PFSK-1 (cell line): ENCODE results near the gene INPP5D.

Experiments
- SIN3A ChIP-seq: IDR thresholded peaks from 2 replicates; pipeline ENCODE4 v1.6.1; 2012; ENCODE audit warnings: mild to moderate bottlenecking, low read length, moderate library complexity, borderline replicate concordance; ENCODE audit not compliant: insufficient read depth
- TAF1 ChIP-seq: IDR thresholded peaks from 2 replicates; pipeline ENCODE4 v1.6.1; 2012; ENCODE audit warnings: low read length, control low read depth, borderline replicate concordance; ENCODE audit not compliant: insufficient read depth
- TF ChIP-seq, protein P1 (sequence below), 2 experiments: IDR thresholded peaks; 2 replicates each; pipeline versions ENCODE4 v1.6.1 to v1.8.0; 2011 to 2012; ENCODE audit warnings: low read depth in 2 of 2, low read length in 2 of 2, control low read depth in 1 of 2, inconsistent platforms in 1 of 2, mild to moderate bottlenecking in 1 of 2, moderate library complexity in 1 of 2; ENCODE audit not compliant: insufficient read depth in 1 of 2

DNA sequence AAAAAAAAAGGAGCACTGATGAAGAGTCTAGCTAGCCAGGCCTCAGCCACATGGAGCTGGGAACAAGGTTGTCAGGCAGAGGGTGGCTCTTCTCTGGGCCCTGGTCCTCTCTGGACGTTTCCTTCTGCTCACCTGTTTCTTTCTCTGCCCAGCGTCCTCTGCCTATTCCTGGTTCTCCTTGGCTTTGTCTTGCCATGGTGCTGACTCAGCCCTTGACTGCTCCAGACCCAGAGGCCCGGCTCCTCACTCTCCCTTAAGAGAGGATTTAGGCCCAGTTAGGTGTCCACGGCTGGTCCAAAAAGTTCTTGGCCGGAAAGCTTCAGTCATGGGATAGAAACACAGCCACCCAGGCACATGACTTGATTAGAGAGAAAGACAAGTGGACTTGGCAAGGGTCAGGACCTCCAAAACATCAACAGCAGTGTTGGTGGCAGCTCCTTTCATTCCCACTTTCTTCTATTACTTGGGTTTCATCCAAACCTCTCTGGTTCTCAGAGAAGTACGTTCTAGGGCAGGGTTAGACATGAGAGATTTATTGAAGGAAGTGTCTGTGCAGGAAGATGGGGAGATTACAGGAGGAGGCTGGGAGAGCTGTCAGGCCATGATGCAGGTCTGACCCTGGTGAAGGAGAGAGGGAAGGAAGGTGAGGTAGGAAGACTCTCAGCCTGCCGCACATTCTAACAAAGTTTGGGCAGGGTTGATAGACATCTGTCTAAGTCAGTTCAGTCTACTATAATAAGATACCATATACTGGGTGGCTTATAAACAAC lies 176.9 kb downstream of the INPP5D start:
- TF ChIP-seq TAF1 (no peak), SIN3A (no peak)
- TF ChIP-seq, protein P1, sequence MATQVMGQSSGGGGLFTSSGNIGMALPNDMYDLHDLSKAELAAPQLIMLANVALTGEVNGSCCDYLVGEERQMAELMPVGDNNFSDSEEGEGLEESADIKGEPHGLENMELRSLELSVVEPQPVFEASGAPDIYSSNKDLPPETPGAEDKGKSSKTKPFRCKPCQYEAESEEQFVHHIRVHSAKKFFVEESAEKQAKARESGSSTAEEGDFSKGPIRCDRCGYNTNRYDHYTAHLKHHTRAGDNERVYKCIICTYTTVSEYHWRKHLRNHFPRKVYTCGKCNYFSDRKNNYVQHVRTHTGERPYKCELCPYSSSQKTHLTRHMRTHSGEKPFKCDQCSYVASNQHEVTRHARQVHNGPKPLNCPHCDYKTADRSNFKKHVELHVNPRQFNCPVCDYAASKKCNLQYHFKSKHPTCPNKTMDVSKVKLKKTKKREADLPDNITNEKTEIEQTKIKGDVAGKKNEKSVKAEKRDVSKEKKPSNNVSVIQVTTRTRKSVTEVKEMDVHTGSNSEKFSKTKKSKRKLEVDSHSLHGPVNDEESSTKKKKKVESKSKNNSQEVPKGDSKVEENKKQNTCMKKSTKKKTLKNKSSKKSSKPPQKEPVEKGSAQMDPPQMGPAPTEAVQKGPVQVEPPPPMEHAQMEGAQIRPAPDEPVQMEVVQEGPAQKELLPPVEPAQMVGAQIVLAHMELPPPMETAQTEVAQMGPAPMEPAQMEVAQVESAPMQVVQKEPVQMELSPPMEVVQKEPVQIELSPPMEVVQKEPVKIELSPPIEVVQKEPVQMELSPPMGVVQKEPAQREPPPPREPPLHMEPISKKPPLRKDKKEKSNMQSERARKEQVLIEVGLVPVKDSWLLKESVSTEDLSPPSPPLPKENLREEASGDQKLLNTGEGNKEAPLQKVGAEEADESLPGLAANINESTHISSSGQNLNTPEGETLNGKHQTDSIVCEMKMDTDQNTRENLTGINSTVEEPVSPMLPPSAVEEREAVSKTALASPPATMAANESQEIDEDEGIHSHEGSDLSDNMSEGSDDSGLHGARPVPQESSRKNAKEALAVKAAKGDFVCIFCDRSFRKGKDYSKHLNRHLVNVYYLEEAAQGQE (IDR thresholded peaks at IDR 0.05; ENCODE audit: insufficient read depth in 1 of 2, low read depth in 2 of 2, low read length in 2 of 2), result no peak
